GM23338 (cell line): ENCODE results near the gene GTF2A1. TPM values are rescaled to one million over a fixed set of nuclear protein-coding genes. Genes with fewer than 3 reads are reported as not detected.

ENCODE experiments used
- ATAC-seq: fragments of 200-7000 bp; cut with Tn5 transposase; 3 replicates; pipeline ENCODE4 v1.9.1; 2020
- DNase-seq: peaks from one replicate; pipeline ENCODE4 v3.0.0-alpha.2; 2015; ENCODE audit warnings: low spot score
- H2AFZ ChIP-seq: fragments of 200-600 bp; sonication (generic); 2 replicates; pipeline ENCODE4 v1.8.0; 2016; ENCODE audit warnings: antibody characterized with exemption, mild to moderate bottlenecking, moderate library complexity
- H3F3A ChIP-seq: fragments of 200-600 bp; sonication (generic); replicated peaks from 2 replicates; pipeline ENCODE4 v1.8.0; 2017; ENCODE audit warnings: antibody characterized with exemption, mixed run types, low read depth
- H3K27ac ChIP-seq: fragments of 200-600 bp; sonication (generic); 2 replicates; pipeline ENCODE4 v1.6.1; 2016; ENCODE audit warnings: low read depth
- H3K27me3 ChIP-seq: fragments of 200-600 bp; sonication (generic); 2 replicates; pipeline ENCODE4 v1.8.0; 2016; ENCODE audit warnings: mild to moderate bottlenecking, mixed run types, moderate library complexity; ENCODE audit not compliant: insufficient read depth
- H3K36me3 ChIP-seq: fragments of 200-600 bp; sonication (generic); 2 replicates; pipeline ENCODE4 v1.8.0; 2016; ENCODE audit warnings: mild to moderate bottlenecking; ENCODE audit not compliant: insufficient read depth
- H3K4me1 ChIP-seq: fragments of 200-600 bp; sonication (generic); 2 replicates; pipeline ENCODE4 v1.8.0; 2016; ENCODE audit warnings: mild to moderate bottlenecking, moderate library complexity; ENCODE audit not compliant: insufficient read depth
- H3K4me2 ChIP-seq: fragments of 200-600 bp; sonication (generic); 2 replicates; pipeline ENCODE4 v1.7.1; 2017; ENCODE audit warnings: mixed run types
- H3K4me3 ChIP-seq: fragments of 200-600 bp; sonication (generic); 2 replicates; pipeline ENCODE4 v1.6.1; 2016; ENCODE audit warnings: mixed run types
- H3K79me2 ChIP-seq: fragments of 200-600 bp; sonication (generic); replicated peaks from 2 replicates; pipeline ENCODE4 v1.8.0; 2017; ENCODE audit warnings: mild to moderate bottlenecking; ENCODE audit not compliant: insufficient read depth
- H3K9me2 ChIP-seq: fragments of 200-600 bp; sonication (generic); 2 replicates; pipeline ENCODE4 v1.8.0; 2017; ENCODE audit not compliant: insufficient read depth
- H4K20me1 ChIP-seq: fragments of 200-600 bp; sonication (generic); replicated peaks from 2 replicates; pipeline ENCODE4 v1.8.0; 2017; ENCODE audit warnings: mild to moderate bottlenecking; ENCODE audit not compliant: insufficient read depth
- H3K27ac Mint-ChIP-seq: 2 replicates; pipeline ENCODE4 v1.8.0; 2020; ENCODE audit warnings: inconsistent platforms, mild to moderate bottlenecking, moderate library complexity, mixed read lengths
- H3K27me3 Mint-ChIP-seq: 3 replicates; pipeline ENCODE4 v1.8.0; 2022; ENCODE audit warnings: low read depth, mild to moderate bottlenecking, moderate library complexity, mixed read lengths, inconsistent platforms; ENCODE audit not compliant: insufficient read depth, poor library complexity
- H3K36me3 Mint-ChIP-seq: 3 replicates; pipeline ENCODE4 v1.8.0; 2021; ENCODE audit warnings: low read depth, mild to moderate bottlenecking, inconsistent platforms, moderate library complexity, mixed read lengths
- H3K4me1 Mint-ChIP-seq: 3 replicates; pipeline ENCODE4 v1.8.0; 2020; ENCODE audit warnings: mild to moderate bottlenecking, inconsistent platforms, mixed read lengths
- H3K4me3 Mint-ChIP-seq: 3 replicates; pipeline ENCODE4 v1.8.0; 2021; ENCODE audit warnings: moderate library complexity, mild to moderate bottlenecking, inconsistent platforms, mixed read lengths
- H3K9me3 Mint-ChIP-seq: 3 replicates; pipeline ENCODE4 v1.8.0; 2020; ENCODE audit warnings: moderate library complexity, mild to moderate bottlenecking, inconsistent platforms, mixed read lengths
- CREB1 ChIP-seq: fragments of 250-450 bp; sonication (Bioruptor Pico); IDR thresholded peaks from 2 replicates; pipeline ENCODE4 v1.5.0; 2020; ENCODE audit warnings: low read depth, mild to moderate bottlenecking, moderate library complexity
- ETS1 ChIP-seq: IDR thresholded peaks from 2 replicates; pipeline ENCODE4 v1.6.1; 2016; ENCODE audit warnings: antibody characterized with exemption
- EZH2 ChIP-seq: fragments of 200-600 bp; sonication (generic); IDR thresholded peaks from one replicate; pipeline ENCODE4 v1.8.0; 2017; ENCODE audit warnings: antibody characterized with exemption, mild to moderate bottlenecking, low read depth; ENCODE audit not compliant: unreplicated experiment
- EZH2phosphoT487 ChIP-seq: fragments of 200-600 bp; sonication (generic); IDR thresholded peaks from one replicate; pipeline ENCODE4 v1.8.1; 2018; ENCODE audit warnings: antibody characterized with exemption; ENCODE audit not compliant: unreplicated experiment
- JUNB ChIP-seq: IDR thresholded peaks from one replicate; pipeline ENCODE4 v1.6.1; 2016; ENCODE audit warnings: antibody characterized with exemption; ENCODE audit not compliant: unreplicated experiment
- NANOG ChIP-seq: IDR thresholded peaks from 2 replicates; pipeline ENCODE4 v1.6.1; 2016; ENCODE audit warnings: antibody characterized with exemption, borderline replicate concordance
- POLR2AphosphoS5 ChIP-seq: IDR thresholded peaks from 2 replicates; pipeline ENCODE4 v1.6.1; 2016; ENCODE audit warnings: antibody characterized with exemption, low read depth
- REST ChIP-seq: IDR thresholded peaks from one replicate; pipeline ENCODE4 v1.6.1; 2018; ENCODE audit warnings: antibody characterized with exemption; ENCODE audit not compliant: unreplicated experiment
- STAT1 ChIP-seq: IDR thresholded peaks from one replicate; pipeline ENCODE4 v1.6.1; 2016; ENCODE audit warnings: antibody characterized with exemption; ENCODE audit not compliant: unreplicated experiment
- ZNF114 ChIP-seq: fragments of 250-450 bp; sonication (Bioruptor Pico); IDR thresholded peaks from 2 replicates; pipeline ENCODE4 v1.5.0; 2020; ENCODE audit warnings: mild to moderate bottlenecking, moderate library complexity
- ZNF331 ChIP-seq: fragments of 250-450 bp; sonication (Bioruptor Pico); IDR thresholded peaks from 2 replicates; pipeline ENCODE4 v1.5.0; 2020; ENCODE audit warnings: low read depth, mild to moderate bottlenecking, moderate library complexity
- polyA plus RNA-seq: library from polyadenylated mRNA; unstranded; fragments of >200 nt; fragmentation: Nextera tagmentation; extraction: Ambion mirVana; gene quantifications from 2 replicates; pipeline ENCODE4 v1.2.1, GENCODE V29; 2016
- total RNA-seq: library from RNA; depleted of rRNA; stranded (reverse); fragments of >200 nt; shearing (Covaris generic); gene quantifications from 2 replicates; pipeline ENCODE4 v1.2.3, GENCODE V29; 2014
- TF ChIP-seq, protein P1 (sequence below), 2 experiments: fragments of 200-600 bp in 1 of 2; sonication (generic) in 1 of 2; conservative IDR thresholded peaks; 2 replicates each; pipeline versions ENCODE4 v1.5.1 to v1.6.1; 2016 to 2017; ENCODE audit warnings: antibody characterized with exemption in 2 of 2, low read depth in 2 of 2, mild to moderate bottlenecking in 2 of 2, moderate library complexity in 1 of 2

The GTF2A1 gene
- total and polyA plus RNA-seq, 2 experiments from 2014 or later = 12.1 to 50.6 TPM

- no peak for TF ChIP-seq ETS1
- no peak for TF ChIP-seq NANOG
- TF ChIP-seq POLR2AphosphoS5 = no peak
- no peak for TF ChIP-seq STAT1
- TF ChIP-seq REST = no peak
- no peak for TF ChIP-seq ZNF114
- TF ChIP-seq, protein P1, sequence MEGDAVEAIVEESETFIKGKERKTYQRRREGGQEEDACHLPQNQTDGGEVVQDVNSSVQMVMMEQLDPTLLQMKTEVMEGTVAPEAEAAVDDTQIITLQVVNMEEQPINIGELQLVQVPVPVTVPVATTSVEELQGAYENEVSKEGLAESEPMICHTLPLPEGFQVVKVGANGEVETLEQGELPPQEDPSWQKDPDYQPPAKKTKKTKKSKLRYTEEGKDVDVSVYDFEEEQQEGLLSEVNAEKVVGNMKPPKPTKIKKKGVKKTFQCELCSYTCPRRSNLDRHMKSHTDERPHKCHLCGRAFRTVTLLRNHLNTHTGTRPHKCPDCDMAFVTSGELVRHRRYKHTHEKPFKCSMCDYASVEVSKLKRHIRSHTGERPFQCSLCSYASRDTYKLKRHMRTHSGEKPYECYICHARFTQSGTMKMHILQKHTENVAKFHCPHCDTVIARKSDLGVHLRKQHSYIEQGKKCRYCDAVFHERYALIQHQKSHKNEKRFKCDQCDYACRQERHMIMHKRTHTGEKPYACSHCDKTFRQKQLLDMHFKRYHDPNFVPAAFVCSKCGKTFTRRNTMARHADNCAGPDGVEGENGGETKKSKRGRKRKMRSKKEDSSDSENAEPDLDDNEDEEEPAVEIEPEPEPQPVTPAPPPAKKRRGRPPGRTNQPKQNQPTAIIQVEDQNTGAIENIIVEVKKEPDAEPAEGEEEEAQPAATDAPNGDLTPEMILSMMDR (conservative IDR thresholded peaks at IDR 0.05; ENCODE audit: low read depth in 2 of 2) = no peak
Observed at GRCh38 chr14:81264671-81265070, 43.9 kb upstream of the GTF2A1 start (continued).

- Mint-ChIP-seq H3K27ac (0 out of 2 replicates have a peak overlapping the region, but pooled peaks have one; percentile 24), H3K4me3 (no peak overlapping the region), H3K4me1 (peaks cover 27% of the 10 kb centered on the region), H3K27me3 (peaks cover 2% of the 10 kb centered on the region), H3K9me3 (no peaks in the 10 kb centered on the region), H3K36me3 (peaks cover 20% of the 10 kb centered on the region; the same call in 2 of the 3 replicates)
- no peaks in the 10 kb centered on the region for H3F3A ChIP-seq
- no peak overlapping the region for H3K27ac ChIP-seq
- peaks cover 26% of the 10 kb centered on the region for H3K4me1 ChIP-seq
- no peaks in the 10 kb centered on the region for H3K9me2 ChIP-seq
- DNase-seq = no peak
- no peak overlapping the region for H3K4me3 ChIP-seq
- no peaks in the 10 kb centered on the region for H4K20me1 ChIP-seq
- ATAC-seq = peak; percentile 44
- H2AFZ ChIP-seq = no peak overlapping the region
- H3K79me2 ChIP-seq = no peaks in the 10 kb centered on the region
- peak overlapping the region; percentile 4; the same call in 1 of the 2 replicates for H3K4me2 ChIP-seq
- no peaks in the 10 kb centered on the region for H3K27me3 ChIP-seq
- no peaks in the 10 kb centered on the region for H3K36me3 ChIP-seq
- TF ChIP-seq EZH2phosphoT487 = no peak
- no peak for TF ChIP-seq CREB1 (CRISPR knock-in tag)
- TF ChIP-seq, protein P1 (conservative IDR thresholded peaks at IDR 0.05; ENCODE audit: low read depth in 2 of 2) = no peak
- no peak for TF ChIP-seq STAT1
- TF ChIP-seq EZH2 = no peak
- TF ChIP-seq ZNF114 = no peak
- no peak for TF ChIP-seq ETS1
- no peak for TF ChIP-seq NANOG
- no peak for TF ChIP-seq ZNF331
- no peak for TF ChIP-seq JUNB
- no peak for TF ChIP-seq POLR2AphosphoS5
Observed at GRCh38 chr14:81263777-81264410, 43.1 kb upstream of the GTF2A1 start.
